ENCODE results near the gene NRIP3.
"Not testable (repeated sequence)": the region's sequence is repeated elsewhere in the genome, so short reads cannot be mapped to it uniquely, and the experiment has no call there.

Gene NRIP3

GRCh38 chr11:9025101-9025850 is 21.5 kb upstream of the NRIP3 start:
- no peaks in the 10 kb centered on the region for H3K27me3 Mint-ChIP-seq
- no peaks in the 10 kb centered on the region for H3K4me1 Mint-ChIP-seq (ENCODE audit: low read depth)
- H3K36me3 Mint-ChIP-seq = no peaks in the 10 kb centered on the region
- no peaks in the 10 kb centered on the region for H3K9me3 Mint-ChIP-seq (ENCODE audit: low read depth)
- H3K4me3 Mint-ChIP-seq = no peak overlapping the region
- H3K27ac Mint-ChIP-seq = no peak overlapping the region

- Mint-ChIP-seq H3K4me1 (ENCODE audit: low read depth) (no peaks in the 10 kb centered on the region), H3K27ac (no peak overlapping the region), H3K4me3 (no peak overlapping the region), H3K36me3 (no peaks in the 10 kb centered on the region), H3K9me3 (ENCODE audit: low read depth) (no peaks in the 10 kb centered on the region), H3K27me3 (no peaks in the 10 kb centered on the region)
Measured at GRCh38 chr11:9022961-9023680, 19.3 kb upstream of the NRIP3 start.

GRCh38 chr11:9020916-9021315 is 17.1 kb upstream of the NRIP3 start:
- peaks cover 12% of the 10 kb centered on the region for H3K4me1 Mint-ChIP-seq (ENCODE audit: low read depth)
- H3K9me3 Mint-ChIP-seq (ENCODE audit: low read depth) = no peaks in the 10 kb centered on the region
- no peak overlapping the region for H3K27ac Mint-ChIP-seq
- H3K4me3 Mint-ChIP-seq = no peak overlapping the region
- H3K36me3 Mint-ChIP-seq = no peaks in the 10 kb centered on the region
- H3K27me3 Mint-ChIP-seq = no peaks in the 10 kb centered on the region

GRCh38 chr11:9019861-9020260 is 16.1 kb upstream of the NRIP3 start:
- no peaks in the 10 kb centered on the region for H3K36me3 Mint-ChIP-seq
- no peak overlapping the region for H3K27ac Mint-ChIP-seq
- no peaks in the 10 kb centered on the region for H3K27me3 Mint-ChIP-seq
- no peak overlapping the region for H3K4me3 Mint-ChIP-seq
- peaks cover 13% of the 10 kb centered on the region for H3K4me1 Mint-ChIP-seq (ENCODE audit: low read depth)
- H3K9me3 Mint-ChIP-seq (ENCODE audit: low read depth) = no peaks in the 10 kb centered on the region

- H3K4me3 Mint-ChIP-seq = no peak overlapping the region
- no peaks in the 10 kb centered on the region for H3K36me3 Mint-ChIP-seq
- no peak overlapping the region for H3K27ac Mint-ChIP-seq
- no peaks in the 10 kb centered on the region for H3K9me3 Mint-ChIP-seq (ENCODE audit: low read depth)
- peaks cover 2% of the 10 kb centered on the region for H3K27me3 Mint-ChIP-seq
- peaks cover 13% of the 10 kb centered on the region for H3K4me1 Mint-ChIP-seq (ENCODE audit: low read depth)
Measured at GRCh38 chr11:9017773-9018172, 14.0 kb upstream of the NRIP3 start.

GRCh38 chr11:9016916-9017642 is 13.3 kb upstream of the NRIP3 start:
- Mint-ChIP-seq H3K4me1 (ENCODE audit: low read depth) (peaks cover 13% of the 10 kb centered on the region), H3K9me3 (ENCODE audit: low read depth) (no peaks in the 10 kb centered on the region), H3K36me3 (no peaks in the 10 kb centered on the region), H3K27ac (no peak overlapping the region), H3K27me3 (peaks cover 2% of the 10 kb centered on the region), H3K4me3 (no peak overlapping the region)

GRCh38 chr11:9015677-9016076 is 11.9 kb upstream of the NRIP3 start:
- Mint-ChIP-seq H3K27ac (no peak overlapping the region), H3K27me3 (peaks cover 2% of the 10 kb centered on the region), H3K36me3 (no peaks in the 10 kb centered on the region), H3K9me3 (ENCODE audit: low read depth) (no peaks in the 10 kb centered on the region), H3K4me3 (no peak overlapping the region), H3K4me1 (ENCODE audit: low read depth) (peaks cover 13% of the 10 kb centered on the region)

GRCh38 chr11:9014826-9015225 is 11.0 kb upstream of the NRIP3 start:
- no peaks in the 10 kb centered on the region for H3K9me3 Mint-ChIP-seq (ENCODE audit: low read depth)

GRCh38 chr11:9013373-9013772 is 9.6 kb upstream of the NRIP3 start:
- peaks cover 2% of the 10 kb centered on the region for H3K27me3 Mint-ChIP-seq
- H3K4me3 Mint-ChIP-seq = no peak overlapping the region
- H3K4me1 Mint-ChIP-seq (ENCODE audit: low read depth) = peaks cover 13% of the 10 kb centered on the region
- H3K36me3 Mint-ChIP-seq = no peaks in the 10 kb centered on the region
- H3K27ac Mint-ChIP-seq = no peak overlapping the region
- H3K9me3 Mint-ChIP-seq (ENCODE audit: low read depth) = no peaks in the 10 kb centered on the region

More at GRCh38 chr11:9014826-9015225, 11.0 kb upstream of the NRIP3 start:
- H3K27me3 Mint-ChIP-seq = peaks cover 2% of the 10 kb centered on the region
- no peak overlapping the region for H3K4me3 Mint-ChIP-seq
- no peak overlapping the region for H3K27ac Mint-ChIP-seq
- no peaks in the 10 kb centered on the region for H3K36me3 Mint-ChIP-seq
- peaks cover 13% of the 10 kb centered on the region for H3K4me1 Mint-ChIP-seq (ENCODE audit: low read depth)

- H3K4me1 Mint-ChIP-seq (ENCODE audit: low read depth); H3K4me3 Mint-ChIP-seq; H3K27me3 Mint-ChIP-seq; H3K9me3 Mint-ChIP-seq (ENCODE audit: low read depth); H3K27ac Mint-ChIP-seq; H3K36me3 Mint-ChIP-seq: not testable (repeated sequence)
Measured at GRCh38 chr11:9009538-9009937, 5.7 kb upstream of the NRIP3 start.

- H3K27me3 Mint-ChIP-seq = peaks cover 3% of the 10 kb centered on the region
- peaks cover 6% of the 10 kb centered on the region for H3K4me1 Mint-ChIP-seq (ENCODE audit: low read depth)
- H3K36me3 Mint-ChIP-seq = no peaks in the 10 kb centered on the region
- H3K27ac Mint-ChIP-seq = no peak overlapping the region
- H3K4me3 Mint-ChIP-seq = no peak overlapping the region
- no peaks in the 10 kb centered on the region for H3K9me3 Mint-ChIP-seq (ENCODE audit: low read depth)
Measured at GRCh38 chr11:9008661-9009060, 4.9 kb upstream of the NRIP3 start.

GRCh38 chr11:9008011-9008550 is 4.3 kb upstream of the NRIP3 start:
- no peak overlapping the region for H3K4me3 Mint-ChIP-seq
- H3K27me3 Mint-ChIP-seq = peaks cover 2% of the 10 kb centered on the region
- H3K27ac Mint-ChIP-seq = no peak overlapping the region
- H3K36me3 Mint-ChIP-seq = no peaks in the 10 kb centered on the region
- no peaks in the 10 kb centered on the region for H3K9me3 Mint-ChIP-seq (ENCODE audit: low read depth)
- H3K4me1 Mint-ChIP-seq (ENCODE audit: low read depth) = peaks cover 9% of the 10 kb centered on the region

GRCh38 chr11:9005087-9005486 is 1.3 kb upstream of the NRIP3 start:
- Mint-ChIP-seq H3K4me3 (peak overlapping the region; percentile 64), H3K27me3 (peaks cover 13% of the 10 kb centered on the region), H3K9me3 (ENCODE audit: low read depth) (no peaks in the 10 kb centered on the region), H3K36me3 (no peaks in the 10 kb centered on the region), H3K4me1 (ENCODE audit: low read depth) (peaks cover 27% of the 10 kb centered on the region), H3K27ac (peak overlapping the region; percentile 7)

GRCh38 chr11:9004183-9004926 is 554 bp upstream of the NRIP3 start:
- H3K36me3 Mint-ChIP-seq = no peaks in the 10 kb centered on the region
- H3K4me3 Mint-ChIP-seq = peak overlapping the region; percentile 64
- H3K27ac Mint-ChIP-seq = peak overlapping the region; percentile 25
- H3K27me3 Mint-ChIP-seq = peaks cover 17% of the 10 kb centered on the region
- H3K9me3 Mint-ChIP-seq (ENCODE audit: low read depth) = no peaks in the 10 kb centered on the region
- H3K4me1 Mint-ChIP-seq (ENCODE audit: low read depth) = peaks cover 27% of the 10 kb centered on the region

Data from activated naive CD8-positive, alpha-beta T cell (primary cell).